ENCODE results near the gene SLC19A1.

Gene SLC19A1

GRCh38 chr21:45581322-45581712, 39.1 kb upstream of the SLC19A1 start:
- Histone ChIP-seq H3K9me3 (ENCODE audit: control insufficient read depth, low read length) (no peaks in the 10 kb centered on the region), H3K36me3 (ENCODE audit: control insufficient read depth, insufficient read depth, low read length) (no peaks in the 10 kb centered on the region), H3K9ac (ENCODE audit: low read length) (no peak overlapping the region), H3K4me3 (ENCODE audit: low read length) (no peak overlapping the region), H3K27me3 (ENCODE audit: control insufficient read depth, insufficient read depth, low read length) (no peaks in the 10 kb centered on the region), H3K4me1 (ENCODE audit: control insufficient read depth, insufficient read depth, low read length) (no peaks in the 10 kb centered on the region)

- Histone ChIP-seq H3K36me3 (ENCODE audit: control insufficient read depth, insufficient read depth, low read length) (no peaks in the 10 kb centered on the region), H3K27me3 (ENCODE audit: control insufficient read depth, insufficient read depth, low read length) (no peaks in the 10 kb centered on the region), H3K4me1 (ENCODE audit: control insufficient read depth, insufficient read depth, low read length) (no peaks in the 10 kb centered on the region), H3K4me3 (ENCODE audit: low read length) (no peak overlapping the region), H3K9me3 (ENCODE audit: control insufficient read depth, low read length) (no peaks in the 10 kb centered on the region), H3K9ac (ENCODE audit: low read length) (no peak overlapping the region)
These were observed 38.5 kb upstream of the SLC19A1 start for GRCh38 chr21:45580576-45581321.

- no peaks in the 10 kb centered on the region for H3K27me3 ChIP-seq (ENCODE audit: control insufficient read depth, insufficient read depth, low read length)
- no peaks in the 10 kb centered on the region for H3K36me3 ChIP-seq (ENCODE audit: control insufficient read depth, insufficient read depth, low read length)
- H3K4me1 ChIP-seq (ENCODE audit: control insufficient read depth, insufficient read depth, low read length), result no peaks in the 10 kb centered on the region
- H3K4me3 ChIP-seq (ENCODE audit: low read length), result no peak overlapping the region
- H3K9ac ChIP-seq (ENCODE audit: low read length), result no peak overlapping the region
- no peaks in the 10 kb centered on the region for H3K9me3 ChIP-seq (ENCODE audit: control insufficient read depth, low read length)
These were observed 37.9 kb upstream of the SLC19A1 start for GRCh38 chr21:45580181-45580575.

GRCh38 chr21:45579383-45580180, 37.3 kb upstream of the SLC19A1 start:
- no peaks in the 10 kb centered on the region for H3K36me3 ChIP-seq (ENCODE audit: control insufficient read depth, insufficient read depth, low read length)
- no peaks in the 10 kb centered on the region for H3K27me3 ChIP-seq (ENCODE audit: control insufficient read depth, insufficient read depth, low read length)
- H3K9me3 ChIP-seq (ENCODE audit: control insufficient read depth, low read length), result no peaks in the 10 kb centered on the region
- H3K4me3 ChIP-seq (ENCODE audit: low read length), result no peak overlapping the region
- no peak overlapping the region for H3K9ac ChIP-seq (ENCODE audit: low read length)
- no peaks in the 10 kb centered on the region for H3K4me1 ChIP-seq (ENCODE audit: control insufficient read depth, insufficient read depth, low read length)

GRCh38 chr21:45578811-45579381, 36.7 kb upstream of the SLC19A1 start:
- H3K9ac ChIP-seq (ENCODE audit: low read length), result no peak overlapping the region
- no peaks in the 10 kb centered on the region for H3K27me3 ChIP-seq (ENCODE audit: control insufficient read depth, insufficient read depth, low read length)
- H3K4me3 ChIP-seq (ENCODE audit: low read length), result no peak overlapping the region
- no peaks in the 10 kb centered on the region for H3K4me1 ChIP-seq (ENCODE audit: control insufficient read depth, insufficient read depth, low read length)
- H3K36me3 ChIP-seq (ENCODE audit: control insufficient read depth, insufficient read depth, low read length), result no peaks in the 10 kb centered on the region
- H3K9me3 ChIP-seq (ENCODE audit: control insufficient read depth, low read length), result no peaks in the 10 kb centered on the region

- Histone ChIP-seq H3K9ac (ENCODE audit: low read length) (no peak overlapping the region), H3K27me3 (ENCODE audit: control insufficient read depth, insufficient read depth, low read length) (peaks cover under 1% of the 10 kb centered on the region), H3K9me3 (ENCODE audit: control insufficient read depth, low read length) (no peaks in the 10 kb centered on the region), H3K4me1 (ENCODE audit: control insufficient read depth, insufficient read depth, low read length) (no peaks in the 10 kb centered on the region), H3K4me3 (ENCODE audit: low read length) (no peak overlapping the region), H3K36me3 (ENCODE audit: control insufficient read depth, insufficient read depth, low read length) (no peaks in the 10 kb centered on the region)
These were observed 36.0 kb upstream of the SLC19A1 start for GRCh38 chr21:45578176-45578801.

- Histone ChIP-seq H3K9ac (ENCODE audit: low read length) (no peak overlapping the region), H3K9me3 (ENCODE audit: control insufficient read depth, low read length) (no peaks in the 10 kb centered on the region), H3K4me3 (ENCODE audit: low read length) (no peak overlapping the region), H3K36me3 (ENCODE audit: control insufficient read depth, insufficient read depth, low read length) (no peaks in the 10 kb centered on the region), H3K27me3 (ENCODE audit: control insufficient read depth, insufficient read depth, low read length) (peaks cover 4% of the 10 kb centered on the region), H3K4me1 (ENCODE audit: control insufficient read depth, insufficient read depth, low read length) (no peaks in the 10 kb centered on the region)
These were observed 35.5 kb upstream of the SLC19A1 start for GRCh38 chr21:45577801-45578175.

GRCh38 chr21:45576838-45577737, 34.8 kb upstream of the SLC19A1 start:
- no peaks in the 10 kb centered on the region for H3K9me3 ChIP-seq (ENCODE audit: control insufficient read depth, low read length)
- H3K27me3 ChIP-seq (ENCODE audit: control insufficient read depth, insufficient read depth, low read length), result peaks cover 5% of the 10 kb centered on the region
- H3K36me3 ChIP-seq (ENCODE audit: control insufficient read depth, insufficient read depth, low read length), result no peaks in the 10 kb centered on the region
- H3K9ac ChIP-seq (ENCODE audit: low read length), result no peak overlapping the region
- H3K4me1 ChIP-seq (ENCODE audit: control insufficient read depth, insufficient read depth, low read length), result no peaks in the 10 kb centered on the region
- no peak overlapping the region for H3K4me3 ChIP-seq (ENCODE audit: low read length)

- H3K9me3 ChIP-seq (ENCODE audit: control insufficient read depth, low read length), result no peaks in the 10 kb centered on the region
- no peaks in the 10 kb centered on the region for H3K36me3 ChIP-seq (ENCODE audit: control insufficient read depth, insufficient read depth, low read length)
- peaks cover 7% of the 10 kb centered on the region for H3K27me3 ChIP-seq (ENCODE audit: control insufficient read depth, insufficient read depth, low read length)
- no peak overlapping the region for H3K4me3 ChIP-seq (ENCODE audit: low read length)
- H3K9ac ChIP-seq (ENCODE audit: low read length), result no peak overlapping the region
- no peaks in the 10 kb centered on the region for H3K4me1 ChIP-seq (ENCODE audit: control insufficient read depth, insufficient read depth, low read length)
These were observed 34.0 kb upstream of the SLC19A1 start for GRCh38 chr21:45575993-45576837.

GRCh38 chr21:45575304-45575992, 33.2 kb upstream of the SLC19A1 start:
- no peaks in the 10 kb centered on the region for H3K9me3 ChIP-seq (ENCODE audit: control insufficient read depth, low read length)
- peaks cover 7% of the 10 kb centered on the region for H3K27me3 ChIP-seq (ENCODE audit: control insufficient read depth, insufficient read depth, low read length)
- no peak overlapping the region for H3K4me3 ChIP-seq (ENCODE audit: low read length)
- H3K9ac ChIP-seq (ENCODE audit: low read length), result no peak overlapping the region
- no peaks in the 10 kb centered on the region for H3K36me3 ChIP-seq (ENCODE audit: control insufficient read depth, insufficient read depth, low read length)
- no peaks in the 10 kb centered on the region for H3K4me1 ChIP-seq (ENCODE audit: control insufficient read depth, insufficient read depth, low read length)

All from mucosa of stomach (tissue), 1 donor.